CD4-positive, alpha-beta T cell treated with Interleukin-4 for 1 hour (primary cell): ENCODE measurements around the gene OSCAR.
"Not testable (repeated sequence)": the region's sequence is repeated elsewhere in the genome, so short reads cannot be mapped to it uniquely, and the experiment has no call there.

Experiments
- DNase-seq, 2 donors: peaks; one replicate each; pipeline ENCODE4 v3.0.0-alpha.2; 2020 to 2022

The OSCAR gene

DNA sequence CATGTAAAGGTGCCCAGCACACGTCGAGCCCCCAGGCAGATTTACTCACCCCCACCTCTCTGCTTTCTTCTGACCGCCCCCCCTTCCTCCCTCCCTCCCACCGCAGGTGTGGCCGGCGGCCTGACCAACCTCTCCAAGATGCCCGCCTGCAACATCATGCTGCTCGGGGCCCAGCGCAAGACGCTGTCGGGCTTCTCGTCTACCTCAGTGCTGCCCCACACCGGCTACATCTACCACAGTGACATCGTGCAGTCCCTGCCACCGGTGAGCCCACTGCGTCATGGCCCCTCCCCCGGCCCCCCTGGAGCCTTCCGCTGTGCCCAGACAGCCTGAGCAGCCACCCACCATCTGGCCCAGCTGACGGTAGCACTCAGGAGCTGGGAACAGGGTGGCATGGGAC lies 23.8 kb upstream of the OSCAR start:
- DNase-seq = no peak

DNA sequence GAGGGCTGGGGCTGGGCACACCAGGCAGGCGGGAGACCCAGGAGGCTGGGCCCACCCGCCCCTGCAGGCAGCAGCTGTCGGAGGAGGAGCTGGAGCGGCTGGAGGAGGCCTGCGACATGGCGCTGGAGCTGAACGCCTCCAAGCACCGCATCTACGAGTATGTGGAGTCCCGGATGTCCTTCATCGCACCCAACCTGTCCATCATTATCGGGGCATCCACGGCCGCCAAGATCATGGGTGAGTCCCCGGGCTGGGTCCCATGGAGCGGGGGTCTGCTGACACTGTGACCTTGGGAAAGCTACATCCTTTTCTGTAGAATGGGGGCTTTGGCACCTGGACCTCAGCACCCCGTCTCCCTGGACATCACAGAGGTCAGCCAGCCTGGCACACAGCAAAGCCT lies 23.1 kb upstream of the OSCAR start:
- no peak for DNase-seq

GRCh38 chr19:54121259-54121658 lies 20.7 kb upstream of the OSCAR start:
- DNase-seq = no peak

GRCh38 chr19:54115109-54116063 lies 14.8 kb upstream of the OSCAR start, which contains the start of the genes PRPF31 and TFPT:
Gene PRPF31 (plus strand): TSS chr19:54115754. CDS start chr19:54118279, 2,525 bp downstream.
Gene TFPT (minus strand): TSS chr19:54115657. CDS start chr19:54115269, 388 bp downstream.
- DNase-seq = peak; percentile 95 to 97

GRCh38 chr19:54114340-54115108 lies 13.9 kb upstream of the OSCAR start:
- peak; percentile 32 to 57 for DNase-seq

GRCh38 chr19:54109651-54110050 lies 9.0 kb upstream of the OSCAR start:
- no peak for DNase-seq

DNA sequence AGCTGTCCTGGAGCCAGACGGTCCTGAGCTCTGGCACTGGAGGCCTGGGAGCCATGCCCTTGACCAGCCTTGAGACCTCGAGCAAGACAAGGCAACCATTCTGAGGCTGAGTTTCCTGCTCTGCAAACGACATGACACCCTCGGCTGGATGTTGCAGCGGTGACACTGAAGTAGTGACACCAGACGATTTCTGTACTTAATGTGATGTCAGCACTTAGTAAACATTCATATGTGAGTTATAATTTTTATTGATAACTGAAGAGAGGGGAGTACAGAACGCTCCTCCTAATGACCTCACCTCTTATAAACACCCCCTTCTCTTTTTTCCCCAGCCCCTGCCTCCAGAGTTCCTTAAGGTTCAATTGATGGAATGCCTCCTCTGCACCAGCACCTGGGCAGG lies 7.9 kb upstream of the OSCAR start:
- DNase-seq = no peak

DNA sequence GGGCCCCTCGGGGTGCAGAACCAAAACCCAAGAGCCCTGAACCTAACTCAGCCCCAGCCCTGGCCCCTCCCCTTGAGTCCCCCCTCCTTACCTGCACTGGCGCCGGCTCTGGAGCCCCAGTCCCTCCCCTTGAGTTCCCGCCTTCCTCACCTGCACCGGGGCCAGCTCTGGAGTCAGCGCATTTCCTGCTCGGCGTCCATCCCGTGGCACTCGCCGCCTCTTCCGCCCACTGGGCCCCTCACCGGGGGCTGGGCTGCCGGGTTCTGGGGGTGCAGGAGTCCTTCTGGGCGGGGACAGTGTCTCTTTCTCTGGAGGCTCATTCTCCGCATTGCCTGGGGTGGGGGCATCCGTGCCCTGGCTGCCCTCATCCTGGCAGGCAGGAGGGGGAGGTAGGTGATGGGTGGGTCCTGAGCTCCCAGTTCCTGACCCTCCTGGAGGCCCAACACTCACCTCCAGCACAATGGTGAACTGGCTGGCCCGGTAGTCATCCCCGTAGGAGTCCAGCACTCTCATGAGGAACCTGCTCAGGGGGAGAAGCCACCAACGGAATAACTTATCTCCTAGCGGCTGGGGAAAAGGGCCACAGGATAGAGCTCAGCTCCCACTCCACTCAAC lies 7.4 kb upstream of the OSCAR start:
- no peak for DNase-seq

- DNase-seq = no peak
These were observed 6.1 kb upstream of the OSCAR start for GRCh38 chr19:54106716-54107115.

DNA sequence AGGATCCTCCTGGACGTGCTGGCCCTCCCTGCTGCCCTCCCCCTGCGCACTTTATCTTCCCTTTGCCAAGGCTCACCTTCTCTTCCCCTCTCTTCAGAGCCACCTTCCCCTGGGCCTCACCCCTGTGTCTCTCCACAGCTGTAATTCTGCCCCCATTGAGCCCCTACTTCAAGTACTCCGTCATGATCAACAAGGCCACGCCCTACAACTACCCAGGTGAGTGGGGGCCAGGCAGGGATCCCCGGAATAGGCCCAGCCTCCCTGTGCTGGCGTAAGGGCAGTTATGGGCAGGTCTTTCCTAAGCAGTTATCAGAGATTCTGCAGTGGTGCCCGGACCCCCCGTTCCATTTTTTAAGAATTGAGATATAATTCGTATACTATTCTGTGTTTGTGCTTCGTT lies 5.2 kb upstream of the OSCAR start:
- DNase-seq = no peak

DNA sequence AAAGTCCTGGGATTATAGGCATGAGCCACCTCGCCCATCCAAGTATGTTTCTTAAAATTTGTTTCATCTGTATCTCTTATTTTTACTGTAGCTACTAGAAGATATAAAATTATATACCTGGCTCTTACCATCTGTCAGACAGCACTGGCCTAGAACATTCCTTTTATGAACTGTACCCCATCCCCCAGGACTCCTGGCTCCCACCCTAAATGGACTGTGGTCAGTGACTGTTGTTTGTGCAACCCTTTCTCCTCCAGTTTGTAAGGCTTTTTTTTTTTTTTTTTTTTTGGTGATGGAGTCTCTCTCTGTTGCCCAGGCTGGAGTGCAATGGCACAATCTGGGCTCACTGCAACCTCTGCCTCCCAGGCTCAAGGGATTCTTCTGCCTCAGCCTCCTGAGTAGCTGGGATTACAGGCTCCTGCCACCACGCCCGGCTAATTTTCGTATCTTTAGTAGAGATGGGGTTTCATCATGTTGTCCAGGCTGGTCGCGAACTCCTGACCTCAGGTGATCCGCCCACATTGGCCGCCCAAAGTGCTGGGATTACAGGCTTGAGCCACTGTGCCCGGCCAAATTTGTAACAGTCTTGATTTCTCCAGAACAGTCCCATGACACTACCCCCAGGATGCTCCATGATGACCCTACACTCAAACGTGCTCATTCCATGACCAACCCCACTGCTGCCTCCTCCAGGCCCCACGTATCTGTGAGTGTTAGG lies 4.6 kb upstream of the OSCAR start:
- no peak for DNase-seq

DNA sequence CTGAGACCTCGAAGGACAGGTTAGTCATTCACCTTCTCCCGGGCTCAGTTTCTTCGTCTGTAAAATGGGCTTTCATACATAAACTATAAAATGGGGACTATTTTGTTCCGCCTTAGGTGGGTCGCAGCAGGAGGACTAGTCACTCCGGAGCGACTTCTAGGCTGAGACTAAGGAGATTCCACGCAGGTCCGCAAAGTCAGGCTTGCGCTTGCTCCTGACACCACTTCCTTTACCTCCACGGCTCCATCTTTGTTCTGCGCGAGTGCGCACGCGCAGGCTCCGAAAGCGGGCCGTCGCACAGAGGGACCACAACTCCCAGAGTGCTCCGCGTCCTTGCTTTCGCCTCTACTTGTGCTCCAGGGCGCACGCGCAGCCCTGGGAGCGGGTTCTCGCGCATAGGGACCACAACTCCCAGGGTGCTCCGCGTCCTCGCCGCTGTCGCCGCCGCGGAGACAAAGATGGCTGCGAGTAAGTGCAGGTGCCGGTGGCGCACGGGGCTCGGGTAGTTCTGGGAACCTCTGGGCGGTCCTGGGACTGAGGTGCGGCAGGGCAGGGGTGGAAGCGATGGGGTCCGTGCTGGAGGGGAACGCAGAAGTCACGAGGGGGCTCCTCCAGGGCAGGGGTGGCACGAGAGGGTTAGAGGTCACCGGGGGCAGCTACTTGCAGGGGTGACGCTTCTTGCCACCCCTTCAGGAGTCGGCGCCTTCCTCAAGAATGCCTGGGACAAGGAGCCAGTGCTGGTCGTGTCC lies 2.0 kb upstream of the OSCAR start, which contains the start of gene NDUFA3:
Gene NDUFA3, plus strand, starts transcription at position 435 of the 749 bp plus-strand sequence. Its CDS starts 24 bp downstream, at position 459.
- peak; percentile 98 to 100 for DNase-seq

DNA sequence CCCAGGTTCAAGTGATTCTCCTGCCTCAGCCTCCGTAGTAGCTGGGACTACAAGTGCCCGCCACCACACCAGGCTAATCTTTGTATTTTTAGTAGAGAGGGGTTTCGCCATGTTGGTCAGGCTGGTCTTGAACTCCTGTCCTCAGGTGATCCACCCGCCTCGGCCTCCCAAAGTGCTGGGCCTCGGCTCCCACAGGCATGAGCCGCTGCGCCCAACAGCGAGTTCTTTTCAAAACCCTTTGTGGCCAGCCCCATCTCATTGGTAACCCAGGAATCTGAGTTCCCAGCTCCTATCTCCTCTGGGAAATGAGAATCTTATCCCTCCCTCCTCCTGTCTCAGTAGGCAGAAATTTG lies 724 bp downstream of the OSCAR start:
- not testable (repeated sequence) for DNase-seq

- DNase-seq = no peak
These were observed 1.3 kb downstream of the OSCAR start for GRCh38 chr19:54099190-54099902.

- peak in 1 of 2 donors; percentile 22 for DNase-seq
These were observed 3.9 kb downstream of the OSCAR start for GRCh38 chr19:54096617-54097106.

- peak; percentile 42 to 66 for DNase-seq
These were observed 4.6 kb downstream of the OSCAR start for GRCh38 chr19:54095859-54096616.

DNA sequence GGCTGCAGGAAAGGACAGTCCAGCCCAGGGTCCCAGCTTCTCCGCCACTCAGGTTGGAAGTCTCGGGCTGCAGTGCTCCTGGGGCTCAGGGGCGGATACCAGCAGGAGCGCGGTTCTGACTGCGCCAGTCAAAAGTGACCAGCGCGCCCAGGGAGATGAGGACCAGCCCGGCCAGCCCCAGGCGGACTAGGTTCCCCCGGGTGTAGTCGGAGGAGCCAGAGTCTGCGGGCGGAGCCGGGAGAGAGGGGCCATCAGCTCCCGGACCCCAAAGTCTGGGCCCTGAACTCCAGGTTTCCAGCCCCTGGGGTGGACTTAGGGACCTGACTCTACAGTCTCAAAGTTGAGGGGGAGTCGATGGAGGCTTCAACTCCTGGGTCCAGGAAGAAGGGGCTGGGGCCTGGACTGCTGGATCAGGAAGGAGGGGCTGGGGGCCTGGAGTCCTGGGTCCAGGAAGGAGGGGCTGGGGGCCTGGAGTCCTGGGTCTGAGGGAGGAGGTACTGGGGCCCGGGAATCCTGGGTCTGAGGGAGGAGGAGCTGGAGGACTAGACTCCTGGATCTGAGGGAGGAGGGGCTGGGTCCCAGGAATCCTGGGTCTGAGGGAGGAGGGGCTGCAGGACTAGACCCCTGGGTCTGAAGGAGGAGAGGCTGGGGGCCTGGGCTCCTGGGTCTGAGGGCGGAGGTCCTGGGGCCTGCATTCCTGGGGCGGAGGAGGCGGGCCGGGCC lies 5.3 kb downstream of the OSCAR start:
- no peak for DNase-seq

DNA sequence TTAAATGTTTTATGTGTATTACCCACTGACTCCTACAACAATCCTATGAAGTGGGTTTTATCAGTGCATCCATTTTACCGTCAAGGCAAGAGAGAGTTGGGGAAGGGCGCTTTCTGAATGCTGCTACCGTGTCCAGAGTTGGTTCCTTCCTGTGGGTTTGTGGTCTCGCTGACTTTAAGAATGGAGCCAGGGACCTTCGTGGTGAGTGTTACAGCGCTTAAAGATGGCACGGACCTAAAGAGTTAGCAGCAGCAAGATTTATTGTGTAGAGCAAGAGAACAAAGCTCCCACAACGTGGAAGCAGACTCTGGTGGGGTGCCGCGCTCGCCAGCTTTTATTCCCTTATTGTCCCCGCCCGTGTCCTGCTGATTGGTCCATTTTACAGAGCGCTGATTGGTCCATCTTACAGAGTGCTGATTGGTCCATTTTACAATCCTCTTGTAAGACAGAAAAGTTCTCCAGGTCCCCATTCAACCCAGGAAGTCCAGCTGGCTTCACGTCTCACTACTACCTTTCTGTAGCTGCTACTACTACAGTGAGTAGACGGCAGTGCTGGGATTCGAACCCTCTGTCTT lies 6.1 kb downstream of the OSCAR start:
- DNase-seq = no peak

GRCh38 chr19:54084410-54084809 lies 16.2 kb downstream of the OSCAR start:
- DNase-seq = no peak
